GM13976 (cell line): ENCODE results near the gene ARR3.

Source experiments
- DNase-seq: peaks from one replicate; pipeline ENCODE4 v3.0.0; 2012; ENCODE audit warnings: low spot score
- CTCF ChIP-seq: IDR thresholded peaks from 2 replicates; pipeline ENCODE4 v1.5.1; 2012; ENCODE audit warnings: borderline replicate concordance, mild to moderate bottlenecking; ENCODE audit not compliant: insufficient read depth; ENCODE audit errors: extremely low read depth, missing control alignments, control extremely low read depth
- in situ Hi-C: fragments of 300-500 bp; cut with MboI; formaldehyde crosslinking; loops from one replicate; pipeline ENCODE4 v1.12.0; 2022; ENCODE audit warnings: low sequenced_read_pairs, mixed read lengths, inconsistent platforms; ENCODE audit not compliant: unreplicated experiment

Gene ARR3

GRCh38 chrX:70268034-70268433, at the start of gene ARR3:
Gene ARR3 (plus strand): TSS chrX:70268334. CDS start chrX:70269386, 1,052 bp downstream.
- no peak for DNase-seq
- in situ Hi-C loops, result no loop called here
- no peak for TF ChIP-seq CTCF

GRCh38 chrX:70219938-70220764, 48.0 kb upstream of the ARR3 start:
- TF ChIP-seq CTCF, result no peak
- in situ Hi-C loops, result no loop called here
- no peak for DNase-seq

DNA sequence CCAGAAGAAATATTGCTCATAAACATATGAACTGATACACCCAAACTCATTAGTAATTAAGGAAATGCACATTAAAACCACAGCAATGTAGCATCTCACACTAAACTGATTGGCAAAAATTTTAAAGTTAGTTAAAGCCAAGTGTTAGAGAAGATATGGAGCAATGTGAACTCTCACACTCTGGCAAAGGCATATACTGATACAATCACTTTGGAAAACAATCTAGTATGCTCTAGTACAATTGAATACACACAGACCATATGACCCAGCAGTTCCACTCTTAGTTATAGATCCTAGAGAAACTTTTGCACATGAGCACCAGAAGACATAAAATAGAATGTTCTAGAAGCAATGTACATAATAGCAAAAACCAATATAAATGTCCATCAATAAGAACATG, 42.1 kb upstream of the ARR3 start:
- TF ChIP-seq CTCF, result no peak
- in situ Hi-C loops, result no loop called here
- no peak for DNase-seq

DNA sequence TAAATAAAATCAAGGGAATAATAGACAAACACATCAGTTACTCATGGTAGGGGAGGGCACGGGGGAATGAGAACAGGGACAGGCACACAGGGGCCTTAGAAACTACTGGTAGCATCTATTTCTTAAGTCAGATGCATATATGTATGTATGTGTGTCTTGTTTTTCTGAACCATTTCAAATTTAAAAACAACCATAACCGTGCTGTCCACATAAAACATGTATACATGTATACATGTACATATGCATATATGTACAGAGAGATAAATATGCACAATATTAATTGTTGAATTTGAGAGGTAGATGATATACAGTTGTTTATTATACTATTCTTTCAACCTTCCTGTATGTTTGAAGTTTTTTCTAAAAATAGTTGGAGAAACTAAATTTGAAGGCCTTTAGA, 41.4 kb upstream of the ARR3 start:
- no peak for TF ChIP-seq CTCF
- in situ Hi-C loops, result no loop called here
- no peak for DNase-seq

- TF ChIP-seq CTCF, result no peak
- DNase-seq, result no peak
- in situ Hi-C loops, result no loop called here
Measured at GRCh38 chrX:70231666-70232065, 36.5 kb upstream of the ARR3 start.

- DNase-seq, result no peak
- no peak for TF ChIP-seq CTCF
- in situ Hi-C loops, result no loop called here
Measured at GRCh38 chrX:70234355-70234754, 33.8 kb upstream of the ARR3 start, which contains the start of gene AWAT1. Gene AWAT1 (plus strand): TSS chrX:70234655. CDS start chrX:70234696, 41 bp downstream.
